ENCODE measurements around the gene SNX33. TPM values are rescaled to one million over a fixed set of nuclear protein-coding genes. Genes with fewer than 3 reads are reported as not detected.
A peak's percentile ranks its signal among the peaks of the same experiment; 100 is the strongest.

Gene SNX33
- total and polyA plus RNA-seq, 2 of the 13 experiments (the other 11 are each of a cell fraction or from before 2014, with no cell fraction given), result 11.0 to 11.6 TPM

DNA sequence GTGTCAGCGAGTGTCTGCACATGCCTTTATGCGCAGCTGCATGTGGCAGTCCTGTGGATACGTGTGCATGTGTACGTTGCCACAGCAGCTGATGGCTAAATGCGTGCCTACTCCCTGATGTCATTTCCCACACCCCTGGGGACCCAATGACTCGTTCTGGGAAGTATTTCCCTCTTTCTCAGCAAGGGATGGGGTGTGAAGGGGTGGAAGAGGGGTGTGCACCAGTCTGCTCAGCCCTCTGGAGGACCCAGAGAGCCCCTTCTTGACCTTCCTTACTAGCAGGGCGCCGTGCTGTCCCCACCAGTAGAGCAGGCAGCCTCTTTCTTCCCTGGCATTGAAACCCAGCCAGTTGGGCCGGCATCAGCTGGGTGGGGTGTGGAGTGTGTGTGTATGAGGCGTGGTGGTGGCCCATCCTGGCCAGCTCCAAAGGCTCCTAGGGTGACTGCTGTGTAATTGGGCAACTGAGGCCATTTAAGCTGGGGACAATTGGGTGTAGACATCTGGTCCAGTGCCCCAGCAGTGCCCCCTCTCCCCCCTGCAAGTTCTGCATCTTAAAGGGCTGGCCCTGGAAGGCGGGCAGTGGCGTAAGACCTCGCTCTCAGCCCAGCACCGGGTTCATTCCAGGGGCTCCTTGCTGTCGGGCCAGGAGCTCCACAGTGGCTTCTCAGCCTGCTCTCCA is 19.2 kb downstream of the SNX33 start:
- FAIRE-seq, result no peak
- Histone ChIP-seq H3K4me1 (ENCODE audit: insufficient read depth, low read length) (peaks cover 43% of the 10 kb centered on the region), H4K20me1 (ENCODE audit: insufficient read depth, low read length) (no peaks in the 10 kb centered on the region), H3K27ac (ENCODE audit: extremely low read length, insufficient read depth, low read length) (no peak overlapping the region), H3K36me3 (replicated peaks in 1 of 2; ENCODE audit: control insufficient read depth in 1 of 2, insufficient read depth in 2 of 2, low read length in 2 of 2) (no peaks in the 10 kb centered on the region), H3K9ac (ENCODE audit: insufficient read depth, low read depth, low read length) (no peak overlapping the region), H3K4me3 (replicated peaks in 1 of 3; ENCODE audit: insufficient read depth in 1 of 3, low read depth in 2 of 3, low read length in 3 of 3) (no peak overlapping the region), H2AFZ (ENCODE audit: low read length) (no peak overlapping the region), H3K9me3 (ENCODE audit: low read length) (no peaks in the 10 kb centered on the region), H3K4me2 (ENCODE audit: low read depth, low read length) (peak overlapping the region; percentile 40), H3K27me3 (ENCODE audit: control insufficient read depth in 1 of 2, insufficient read depth in 2 of 2, low read length in 2 of 2) (0 out of 5 replicates have a peak, but pooled peaks cover 2 to 9% of the 10 kb centered on the region in 2 experiments), H3K79me2 (ENCODE audit: insufficient read depth, low read length) (no peaks in the 10 kb centered on the region)
- peak; percentile 37 for DNase-seq (ENCODE audit: low spot score)
- ChIA-PET CTCF (ENCODE audit: low intra/inter-chr PET ratio, low total read pairs) (no interaction called here), POLR2A (interaction anchor here (1.1 to 1.5 kb wide), 4 partner anchors 16 to 27 kb away, joined by 3 to 7 read pairs (median 4); partner anchors contain the start of genes IMP3 and SNX33)
- intact Hi-C loops (cut with micrococcal nuclease; ENCODE audit: unreplicated experiment) (no loop called here), in situ Hi-C loops (cut with HindIII; ENCODE audit: extremely low pct_ligation_motif_present, low pct_unique_long_range_greater_than_20kb) (no loop called here)
- BruUV-seq (replicated peaks), result no TSS peak
- 44% methylated on average over 7 of the region's 15 CpGs for WGBS (ENCODE audit: low lambda C conversion rate)
- no peak; the same call in 1 of the 3 replicates for ATAC-seq
- TF ChIP-seq HES4 (CRISPR knock-in tag; IDR thresholded peaks at IDR 0.05; ENCODE audit: borderline replicate concordance), result no peak
- no peak for TF ChIP-seq PHF21A (CRISPR knock-in tag; IDR thresholded peaks at IDR 0.05)
- no peak for TF ChIP-seq NR2F6 (IDR thresholded peaks at IDR 0.05)
- no peak for TF ChIP-seq NR2F6 (CRISPR knock-in tag; IDR thresholded peaks at IDR 0.05)
- no peak for TF ChIP-seq SMAD9 (CRISPR knock-in tag; IDR thresholded peaks at IDR 0.05)
- TF ChIP-seq SAP130 (CRISPR knock-in tag; IDR thresholded peaks at IDR 0.05; ENCODE audit: low read depth), result peak; percentile 21; the same call in 1 of the 2 replicates
- TF ChIP-seq FOSL2 (CRISPR knock-in tag; IDR thresholded peaks at IDR 0.05), result peak; percentile 34
- no peak for TF ChIP-seq POGZ (CRISPR knock-in tag; IDR thresholded peaks at IDR 0.05)
- TF ChIP-seq ZNF44 (CRISPR knock-in tag; IDR thresholded peaks at IDR 0.05), result no peak
- TF ChIP-seq, protein P1, sequence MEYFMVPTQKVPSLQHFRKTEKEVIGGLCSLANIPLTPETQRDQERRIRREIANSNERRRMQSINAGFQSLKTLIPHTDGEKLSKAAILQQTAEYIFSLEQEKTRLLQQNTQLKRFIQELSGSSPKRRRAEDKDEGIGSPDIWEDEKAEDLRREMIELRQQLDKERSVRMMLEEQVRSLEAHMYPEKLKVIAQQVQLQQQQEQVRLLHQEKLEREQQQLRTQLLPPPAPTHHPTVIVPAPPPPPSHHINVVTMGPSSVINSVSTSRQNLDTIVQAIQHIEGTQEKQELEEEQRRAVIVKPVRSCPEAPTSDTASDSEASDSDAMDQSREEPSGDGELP (IDR thresholded peaks at IDR 0.05; ENCODE audit: borderline replicate concordance, low read depth), result peak; percentile 65; the same call in 1 of the 2 replicates
- TF ChIP-seq FOXJ3 (CRISPR knock-in tag; IDR thresholded peaks at IDR 0.05; ENCODE audit: borderline replicate concordance), result no peak
- no peak for TF ChIP-seq FOXA1 (IDR thresholded peaks at IDR 0.05)
- TF ChIP-seq FOXA1 (CRISPR knock-in tag; IDR thresholded peaks at IDR 0.05), result 0 out of 2 replicates have a peak, but pooled peaks have one; percentile 13
- no peak for TF ChIP-seq NFRKB (IDR thresholded peaks at IDR 0.05)
- no peak for TF ChIP-seq MLLT10 (CRISPR knock-in tag; IDR thresholded peaks at IDR 0.05)
- no peak for TF ChIP-seq TAF1 (CRISPR knock-in tag; IDR thresholded peaks at IDR 0.05)
- TF ChIP-seq, protein P2, sequence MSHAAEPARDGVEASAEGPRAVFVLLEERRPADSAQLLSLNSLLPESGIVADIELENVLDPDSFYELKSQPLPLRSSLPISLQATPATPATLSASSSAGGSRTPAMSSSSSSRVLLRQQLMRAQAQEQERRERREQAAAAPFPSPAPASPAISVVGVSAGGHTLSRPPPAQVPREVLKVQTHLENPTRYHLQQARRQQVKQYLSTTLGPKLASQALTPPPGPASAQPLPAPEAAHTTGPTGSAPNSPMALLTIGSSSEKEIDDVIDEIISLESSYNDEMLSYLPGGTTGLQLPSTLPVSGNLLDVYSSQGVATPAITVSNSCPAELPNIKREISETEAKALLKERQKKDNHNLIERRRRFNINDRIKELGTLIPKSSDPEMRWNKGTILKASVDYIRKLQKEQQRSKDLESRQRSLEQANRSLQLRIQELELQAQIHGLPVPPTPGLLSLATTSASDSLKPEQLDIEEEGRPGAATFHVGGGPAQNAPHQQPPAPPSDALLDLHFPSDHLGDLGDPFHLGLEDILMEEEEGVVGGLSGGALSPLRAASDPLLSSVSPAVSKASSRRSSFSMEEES (CRISPR knock-in tag; IDR thresholded peaks at IDR 0.05), result no peak
- TF ChIP-seq MXI1 (IDR thresholded peaks at IDR 0.05; ENCODE audit: borderline replicate concordance, low read depth, low read length), result 0 out of 3 replicates have a peak, but pooled peaks have one; percentile 32
- TF ChIP-seq, protein P3, sequence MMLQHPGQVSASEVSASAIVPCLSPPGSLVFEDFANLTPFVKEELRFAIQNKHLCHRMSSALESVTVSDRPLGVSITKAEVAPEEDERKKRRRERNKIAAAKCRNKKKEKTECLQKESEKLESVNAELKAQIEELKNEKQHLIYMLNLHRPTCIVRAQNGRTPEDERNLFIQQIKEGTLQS (CRISPR knock-in tag; IDR thresholded peaks at IDR 0.05), result 0 out of 2 replicates have a peak, but pooled peaks have one; percentile 15
- no peak for TF ChIP-seq ELF4 (CRISPR knock-in tag; IDR thresholded peaks at IDR 0.05; ENCODE audit: borderline replicate concordance)
- TF ChIP-seq ZNF749 (CRISPR knock-in tag; IDR thresholded peaks at IDR 0.05; ENCODE audit: borderline replicate concordance), result no peak
- TF ChIP-seq ZBTB21 (CRISPR knock-in tag; IDR thresholded peaks at IDR 0.05), result peak; percentile 21; the same call in 1 of the 2 replicates
- no peak for TF ChIP-seq ZSCAN21 (CRISPR knock-in tag; IDR thresholded peaks at IDR 0.05; ENCODE audit: borderline replicate concordance)
- TF ChIP-seq FOXC1 (CRISPR knock-in tag; IDR thresholded peaks at IDR 0.05; ENCODE audit: borderline replicate concordance), result no peak
- no peak for TF ChIP-seq ZNF30 (CRISPR knock-in tag; IDR thresholded peaks at IDR 0.05)
- TF ChIP-seq BHLHE40 (IDR thresholded peaks at IDR 0.05; ENCODE audit: low read length), result peak; percentile 54; the same call in 1 of the 2 replicates
